CD4-positive, alpha-beta T cell treated with Interleukin-6 at 100 ng/mL for 8 hours (primary cell): ENCODE results near the gene CDC25C.
A peak's percentile ranks its signal among the peaks of the same experiment; 100 is the strongest.
"Not testable (repeated sequence)": the region's sequence is repeated elsewhere in the genome, so short reads cannot be mapped to it uniquely, and the experiment has no call there.

ENCODE experiments used
- DNase-seq: peaks from one replicate; pipeline ENCODE4 v3.0.0-alpha.2; 2020; ENCODE audit warnings: mixed read lengths, low spot score

Gene CDC25C

GRCh38 chr5:138344887-138345622, 13.5 kb upstream of the CDC25C start:
- no peak for DNase-seq

GRCh38 chr5:138340008-138340407, 8.4 kb upstream of the CDC25C start:
- no peak for DNase-seq

GRCh38 chr5:138339464-138339863, 7.9 kb upstream of the CDC25C start:
- DNase-seq, result no peak

GRCh38 chr5:138339091-138339456, 7.5 kb upstream of the CDC25C start:
- DNase-seq, result no peak

- no peak for DNase-seq
Measured at GRCh38 chr5:138338411-138339090, 6.9 kb upstream of the CDC25C start.

- DNase-seq, result peak; percentile 89
Measured at GRCh38 chr5:138337685-138338410, 6.2 kb upstream of the CDC25C start, which contains the start of gene FAM53C. TSS of gene FAM53C (plus strand) at chr5:138338266. CDS start at chr5:138341336, 3,070 bp downstream.

GRCh38 chr5:138336952-138337684, 5.5 kb upstream of the CDC25C start:
- DNase-seq, result no peak

GRCh38 chr5:138334867-138335447, 3.4 kb upstream of the CDC25C start:
- DNase-seq, result no peak

GRCh38 chr5:138330813-138331448, 673 bp downstream of the CDC25C start:
- no peak for DNase-seq

GRCh38 chr5:138318211-138318610, 13.4 kb downstream of the CDC25C start:
- not testable (repeated sequence) for DNase-seq

- no peak for DNase-seq
Measured at GRCh38 chr5:138316355-138316754, 15.2 kb downstream of the CDC25C start.

GRCh38 chr5:138315751-138316278, 15.8 kb downstream of the CDC25C start:
- DNase-seq, result no peak

- no peak for DNase-seq
Measured at GRCh38 chr5:138305797-138306196, 25.8 kb downstream of the CDC25C start.

- no peak for DNase-seq
Measured at GRCh38 chr5:138303372-138303771, 28.2 kb downstream of the CDC25C start.

GRCh38 chr5:138289296-138289695, 42.3 kb downstream of the CDC25C start:
- no peak for DNase-seq

- no peak for DNase-seq
Measured at GRCh38 chr5:138287246-138287645, 44.4 kb downstream of the CDC25C start.

- no peak for DNase-seq
Measured at GRCh38 chr5:138282920-138283742, 48.5 kb downstream of the CDC25C start.

GRCh38 chr5:138280915-138281314, 50.7 kb downstream of the CDC25C start:
- DNase-seq, result no peak

- DNase-seq, result no peak
Measured at GRCh38 chr5:138276402-138277054, 55.1 kb downstream of the CDC25C start.

GRCh38 chr5:138275895-138276294, 55.7 kb downstream of the CDC25C start:
- no peak for DNase-seq
